Stimulated activated CD4-positive, alpha-beta T cell treated with anti-CD3 and anti-CD28 coated beads, Interleukin-4, amount 100 ng/mL, for 48 hours (primary cell): ENCODE measurements around the gene SYTL3.
"Not testable (repeated sequence)": the region's sequence is repeated elsewhere in the genome, so short reads cannot be mapped to it uniquely, and the experiment has no call there.

Experiments
- DNase-seq, 2 donors: peaks; one replicate each; pipeline ENCODE4 v3.0.0-alpha.2; 2020; ENCODE audit warnings: low read depth in 2 of 2

Gene SYTL3, protein sequence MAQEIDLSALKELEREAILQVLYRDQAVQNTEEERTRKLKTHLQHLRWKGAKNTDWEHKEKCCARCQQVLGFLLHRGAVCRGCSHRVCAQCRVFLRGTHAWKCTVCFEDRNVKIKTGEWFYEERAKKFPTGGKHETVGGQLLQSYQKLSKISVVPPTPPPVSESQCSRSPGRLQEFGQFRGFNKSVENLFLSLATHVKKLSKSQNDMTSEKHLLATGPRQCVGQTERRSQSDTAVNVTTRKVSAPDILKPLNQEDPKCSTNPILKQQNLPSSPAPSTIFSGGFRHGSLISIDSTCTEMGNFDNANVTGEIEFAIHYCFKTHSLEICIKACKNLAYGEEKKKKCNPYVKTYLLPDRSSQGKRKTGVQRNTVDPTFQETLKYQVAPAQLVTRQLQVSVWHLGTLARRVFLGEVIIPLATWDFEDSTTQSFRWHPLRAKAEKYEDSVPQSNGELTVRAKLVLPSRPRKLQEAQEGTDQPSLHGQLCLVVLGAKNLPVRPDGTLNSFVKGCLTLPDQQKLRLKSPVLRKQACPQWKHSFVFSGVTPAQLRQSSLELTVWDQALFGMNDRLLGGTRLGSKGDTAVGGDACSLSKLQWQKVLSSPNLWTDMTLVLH

DNA sequence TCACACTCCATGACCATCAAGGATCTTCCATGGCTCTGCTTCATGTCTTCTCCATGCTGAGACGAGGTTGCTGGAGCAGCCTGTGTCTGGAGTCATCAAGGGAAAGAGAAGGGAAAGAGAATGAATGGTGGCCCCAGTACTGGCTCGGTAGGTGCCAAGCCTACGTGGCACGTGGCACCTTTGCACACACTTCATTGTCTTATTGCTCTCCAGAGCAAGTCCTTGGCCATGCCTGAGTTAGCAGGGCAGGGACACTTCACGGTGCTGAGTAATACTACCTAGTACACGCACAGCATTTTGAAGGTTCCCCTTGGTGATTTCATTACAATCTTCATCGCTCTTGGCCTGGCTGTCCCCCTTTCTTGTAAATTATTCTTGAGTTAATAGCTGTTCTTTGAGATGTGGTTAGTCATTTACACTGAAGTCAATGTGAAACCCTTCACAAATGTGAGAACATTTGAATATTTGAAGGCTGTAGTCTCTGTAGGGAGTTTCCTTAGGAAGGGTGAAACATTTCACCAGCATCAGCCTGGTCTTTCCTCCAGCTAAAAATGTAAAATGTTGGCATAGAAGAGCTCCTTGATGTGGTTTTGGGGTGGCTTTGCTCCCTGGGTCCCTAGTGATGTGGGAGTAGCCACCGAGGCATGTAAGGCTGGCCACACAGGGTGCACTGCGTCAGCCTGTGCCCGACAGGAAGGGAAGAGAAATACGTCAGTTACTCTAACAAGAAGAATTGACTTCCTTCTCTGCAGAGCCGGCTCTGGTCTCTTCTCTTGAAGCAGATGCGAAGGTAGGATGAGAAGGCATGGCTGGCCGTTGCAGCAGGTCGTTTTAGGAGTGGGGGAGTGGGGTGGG is at the start of gene SYTL3:
Gene SYTL3, plus strand, starts transcription at position 766 of the 855 bp plus-strand sequence. CDS start 13,215 bp downstream, outside the sequence.
- peak; percentile 65 to 81 for DNase-seq

DNA sequence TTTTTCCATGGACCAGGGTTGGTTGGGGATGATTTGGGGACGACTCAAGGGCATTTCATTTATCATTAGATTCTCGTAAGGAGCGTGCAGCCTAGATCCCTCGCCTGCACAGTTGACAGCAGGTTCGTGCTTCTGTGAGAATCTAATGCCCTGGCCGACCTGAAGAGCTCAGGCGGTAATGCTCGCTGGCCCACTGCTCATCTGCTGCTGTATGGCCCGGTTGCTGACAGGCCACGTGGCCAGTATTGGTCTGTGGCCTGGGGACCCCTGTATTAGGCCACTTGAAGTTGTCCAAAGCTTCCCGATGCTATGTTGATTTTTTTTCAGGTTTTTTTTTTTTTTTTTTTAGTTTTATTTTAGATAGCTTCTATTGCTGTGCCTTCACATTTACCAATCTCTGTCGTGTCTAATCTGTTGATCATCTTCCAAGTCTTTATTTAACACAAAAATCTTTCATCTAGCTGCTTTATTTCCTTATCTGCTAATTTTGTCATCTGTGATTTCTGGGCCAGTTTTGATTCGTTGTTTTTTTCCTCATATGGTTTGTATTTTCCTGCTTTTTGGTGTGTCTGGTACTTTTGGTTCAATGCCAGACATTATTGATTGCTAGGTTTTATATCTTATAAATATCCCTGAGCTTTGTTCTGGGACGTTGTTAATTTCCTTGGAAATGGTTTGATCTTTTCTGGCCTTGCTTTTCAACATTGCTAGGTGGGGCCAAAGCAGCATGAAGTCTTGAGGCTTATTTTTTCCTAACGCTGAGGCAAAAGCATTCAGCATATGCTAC is 46.4 kb upstream of the SYTL3 start:
- DNase-seq = no peak

DNA sequence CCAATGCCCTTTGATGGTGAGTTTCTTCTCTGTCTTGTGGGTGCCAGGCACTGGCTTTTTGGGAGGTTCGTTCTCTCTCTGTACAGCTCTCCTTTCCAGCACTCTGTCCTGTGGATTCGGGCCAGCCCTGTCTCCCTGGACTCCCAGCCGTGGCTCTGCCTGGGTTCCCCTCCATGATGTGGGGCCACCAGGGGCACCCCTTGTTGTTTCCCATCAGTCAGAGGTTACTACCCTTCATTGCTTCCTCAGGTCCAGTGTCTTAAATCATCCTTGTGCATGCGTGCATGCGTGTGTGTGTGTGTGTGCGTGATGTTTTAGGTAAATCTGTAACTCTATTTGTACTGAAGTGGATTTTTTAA is 45.8 kb upstream of the SYTL3 start:
- no peak for DNase-seq

DNA sequence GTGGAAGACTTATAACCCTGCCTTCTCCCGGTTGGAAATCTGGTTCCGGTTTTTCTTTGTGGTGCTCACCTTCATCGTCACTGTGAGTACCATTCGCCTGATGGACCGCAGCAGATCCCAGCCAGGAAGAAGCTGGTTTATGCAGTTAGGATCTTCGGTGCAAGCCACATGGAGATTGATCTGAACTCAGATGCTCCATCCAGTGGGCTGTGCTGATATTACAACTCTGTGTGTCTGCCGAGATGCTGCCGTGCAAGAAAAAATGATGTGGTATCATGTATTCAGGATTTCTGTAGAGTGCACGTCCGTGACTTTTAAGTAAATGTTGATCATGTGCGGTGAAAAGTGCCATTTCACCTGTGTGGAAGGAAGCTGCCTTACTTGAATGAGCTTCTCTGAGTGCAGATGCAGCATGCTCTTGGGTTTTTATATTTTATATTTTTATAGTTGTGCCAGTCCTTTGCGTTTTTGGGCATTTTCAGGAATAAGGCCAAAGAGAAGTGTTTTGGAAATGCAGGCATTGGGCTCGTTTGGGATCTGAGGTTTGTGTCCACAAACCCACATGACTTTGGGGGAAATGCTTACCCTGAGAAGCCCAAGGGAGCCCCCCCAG is 44.5 kb upstream of the SYTL3 start:
- DNase-seq = peak; percentile 44

DNA sequence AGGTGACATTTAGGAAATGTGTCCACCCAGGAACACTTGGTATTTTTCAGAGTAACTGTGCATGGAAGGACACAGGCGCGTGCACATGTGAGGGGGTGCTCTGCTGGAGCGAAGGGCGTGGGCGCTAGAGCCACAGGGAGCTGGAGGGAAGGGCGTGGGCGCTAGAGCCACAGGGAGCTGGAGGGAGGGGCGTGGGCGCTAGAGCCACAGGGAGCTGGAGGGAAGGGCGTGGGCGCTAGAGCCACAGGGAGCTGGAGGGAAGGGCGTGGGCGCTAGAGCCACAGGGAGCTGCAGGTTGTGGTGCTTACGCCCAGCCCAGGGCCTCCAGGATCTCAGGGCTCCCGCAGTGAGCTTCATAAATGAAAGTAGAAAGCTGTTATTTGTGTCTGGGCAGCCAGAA is 43.8 kb upstream of the SYTL3 start:
- not testable (repeated sequence) for DNase-seq

DNA sequence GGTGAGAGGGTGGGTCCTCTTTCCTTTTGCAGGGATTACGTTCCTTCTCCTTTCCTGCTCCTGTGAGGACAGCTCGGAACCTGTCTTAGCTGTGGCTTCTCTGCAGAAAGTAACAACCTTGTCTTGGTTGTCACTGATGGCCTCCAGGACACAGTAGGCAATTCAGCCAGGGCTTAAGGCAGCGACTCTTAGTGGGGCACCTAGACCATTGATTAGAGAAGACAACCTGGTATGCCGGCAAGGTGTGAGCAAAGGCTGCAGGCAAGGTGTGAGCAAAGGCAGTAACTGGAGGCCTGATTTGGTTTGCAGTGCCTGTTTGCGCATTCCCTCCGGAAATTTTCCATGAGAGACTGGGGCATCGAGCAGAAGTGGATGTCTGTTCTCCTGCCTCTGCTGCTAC is 42.9 kb upstream of the SYTL3 start:
- DNase-seq = no peak

DNA sequence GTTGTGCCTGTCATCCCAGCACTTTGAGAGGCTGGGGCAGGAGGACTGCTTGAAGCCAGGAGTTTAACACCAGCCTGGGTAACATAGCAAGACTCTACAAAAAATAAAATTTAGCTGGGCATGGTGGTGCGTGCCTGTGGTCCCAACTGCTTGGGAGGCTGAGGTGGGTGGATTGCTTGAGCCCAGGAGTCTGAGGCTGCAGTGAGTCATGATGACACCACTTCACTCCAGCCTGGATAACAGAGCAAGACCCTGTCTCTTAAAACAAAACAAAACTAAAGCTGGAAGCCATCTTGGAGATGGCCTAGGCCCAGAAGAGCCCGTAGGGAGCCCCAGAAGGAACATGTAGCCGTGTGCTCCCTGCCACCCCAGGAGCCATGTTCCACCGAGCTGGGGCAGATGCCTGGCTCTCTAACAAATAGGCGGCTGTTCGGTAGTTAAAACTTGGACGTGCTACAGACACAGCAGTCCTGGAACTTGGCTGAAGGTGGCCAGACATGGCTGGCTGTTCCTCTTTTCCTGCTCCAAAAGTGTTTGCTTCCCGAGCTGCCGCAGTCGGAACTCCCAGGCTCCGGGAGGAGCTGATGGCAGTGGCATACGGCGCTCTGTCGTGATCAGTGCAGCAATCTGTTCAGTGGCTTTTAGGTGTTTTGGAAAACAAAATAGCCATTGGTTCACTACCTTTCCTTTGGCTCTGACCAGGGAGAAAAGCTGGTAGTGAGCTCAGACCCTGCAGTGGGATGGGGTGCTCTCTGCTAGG is 42.3 kb upstream of the SYTL3 start:
- no peak for DNase-seq

DNA sequence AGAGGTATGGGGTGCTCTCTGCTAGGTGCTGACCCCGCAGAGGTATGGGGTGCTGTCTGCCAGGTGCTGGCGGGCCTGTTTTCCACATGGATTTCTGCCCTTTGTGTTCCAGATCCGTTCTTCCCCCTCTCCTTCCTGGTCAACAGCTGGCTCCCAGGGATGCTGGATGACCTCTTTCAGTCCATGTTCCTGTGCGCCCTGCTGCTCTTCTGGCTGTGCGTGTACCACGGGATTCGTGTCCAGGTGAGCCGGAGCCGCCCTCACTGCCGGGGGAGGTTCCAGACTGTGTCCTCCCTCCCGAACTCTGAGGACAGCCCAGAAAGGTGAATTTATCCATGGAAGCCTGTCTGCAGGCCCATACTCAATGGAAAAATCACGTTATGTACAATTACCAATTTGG is 41.6 kb upstream of the SYTL3 start:
- no peak for DNase-seq

DNA sequence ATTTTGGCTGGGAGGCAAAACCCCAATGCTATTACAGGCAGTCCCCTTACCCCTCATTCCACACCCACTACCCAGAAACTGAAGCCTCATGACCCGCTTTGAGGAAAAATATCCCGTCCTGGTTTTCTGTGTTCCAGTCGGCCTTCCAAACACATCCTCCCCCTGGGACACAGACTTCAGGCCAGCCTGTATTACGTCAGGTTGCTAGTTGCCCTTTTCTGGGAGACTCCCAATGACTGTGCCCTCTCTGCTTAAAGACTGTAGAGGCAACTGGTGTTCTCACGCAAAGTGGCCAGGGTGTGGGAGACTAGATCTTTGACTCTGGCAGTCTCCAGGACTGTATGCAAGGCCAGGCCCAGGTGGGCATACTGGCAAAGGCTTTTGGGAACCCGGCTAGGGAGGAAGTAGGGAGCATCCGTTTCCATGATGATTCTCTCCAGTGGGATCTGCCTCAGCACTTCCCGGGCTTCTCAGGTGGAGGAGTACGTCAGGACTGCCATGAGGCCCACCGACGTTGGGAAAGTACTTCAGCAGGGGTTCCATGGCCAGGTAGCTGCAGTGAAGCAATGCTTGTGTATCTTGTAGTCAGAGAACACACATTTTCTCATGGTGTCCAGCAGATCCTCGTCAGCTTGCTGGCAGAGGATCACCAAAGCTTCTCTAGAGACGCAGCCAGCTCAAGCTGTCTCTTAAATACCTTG is 40.2 kb upstream of the SYTL3 start:
- no peak for DNase-seq

DNA sequence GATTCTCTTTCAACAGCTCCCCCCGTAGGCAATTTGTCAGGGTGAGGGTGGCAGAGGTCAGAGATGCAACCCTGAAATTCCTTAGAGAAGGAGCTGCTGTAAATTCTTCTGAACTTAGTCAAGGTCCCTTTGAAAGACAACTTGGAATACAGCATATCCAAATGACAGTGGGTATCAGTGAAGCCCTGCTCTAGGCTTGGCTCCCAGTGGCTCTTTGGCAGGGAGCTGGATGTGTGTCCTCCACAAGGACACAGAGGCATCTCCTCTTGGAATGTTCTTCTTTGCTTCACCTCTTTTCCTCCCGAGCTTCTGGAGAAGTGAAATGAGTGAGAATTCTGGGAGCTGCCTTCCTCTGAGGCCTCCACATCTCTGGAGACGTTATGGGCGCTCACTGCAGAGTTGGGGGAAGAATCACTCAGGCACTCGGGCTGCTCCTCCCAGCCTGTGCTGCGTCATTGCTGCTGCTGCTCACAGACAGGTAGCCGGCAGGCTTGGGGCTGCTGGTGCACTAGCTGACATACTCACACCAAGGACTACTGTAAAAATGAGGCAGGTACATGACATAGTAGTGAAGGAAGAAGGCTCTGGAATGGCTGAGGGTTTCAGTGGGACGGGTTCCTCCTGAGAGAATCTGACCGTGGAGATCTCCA is 39.4 kb upstream of the SYTL3 start:
- no peak for DNase-seq

DNA sequence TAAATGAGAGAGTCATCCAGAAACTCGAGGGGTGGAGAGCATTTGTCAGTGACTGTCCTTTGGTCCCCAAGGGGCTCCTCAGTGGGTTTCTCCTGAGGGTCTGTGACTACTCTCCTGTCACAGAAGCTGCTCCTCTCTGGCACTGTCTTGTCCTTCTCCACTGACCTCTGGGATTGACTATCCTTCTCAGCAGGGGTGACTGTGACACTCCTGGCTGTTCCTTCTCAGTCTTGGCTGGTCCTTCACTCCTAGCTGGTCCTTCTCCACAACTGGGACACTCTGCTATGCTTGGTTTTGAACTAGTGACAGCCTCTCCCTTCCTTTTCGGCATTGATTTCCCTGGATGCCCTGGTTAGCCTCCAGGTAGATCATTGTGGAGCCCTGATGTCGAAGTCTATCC is 38.8 kb upstream of the SYTL3 start:
- no peak for DNase-seq

DNA sequence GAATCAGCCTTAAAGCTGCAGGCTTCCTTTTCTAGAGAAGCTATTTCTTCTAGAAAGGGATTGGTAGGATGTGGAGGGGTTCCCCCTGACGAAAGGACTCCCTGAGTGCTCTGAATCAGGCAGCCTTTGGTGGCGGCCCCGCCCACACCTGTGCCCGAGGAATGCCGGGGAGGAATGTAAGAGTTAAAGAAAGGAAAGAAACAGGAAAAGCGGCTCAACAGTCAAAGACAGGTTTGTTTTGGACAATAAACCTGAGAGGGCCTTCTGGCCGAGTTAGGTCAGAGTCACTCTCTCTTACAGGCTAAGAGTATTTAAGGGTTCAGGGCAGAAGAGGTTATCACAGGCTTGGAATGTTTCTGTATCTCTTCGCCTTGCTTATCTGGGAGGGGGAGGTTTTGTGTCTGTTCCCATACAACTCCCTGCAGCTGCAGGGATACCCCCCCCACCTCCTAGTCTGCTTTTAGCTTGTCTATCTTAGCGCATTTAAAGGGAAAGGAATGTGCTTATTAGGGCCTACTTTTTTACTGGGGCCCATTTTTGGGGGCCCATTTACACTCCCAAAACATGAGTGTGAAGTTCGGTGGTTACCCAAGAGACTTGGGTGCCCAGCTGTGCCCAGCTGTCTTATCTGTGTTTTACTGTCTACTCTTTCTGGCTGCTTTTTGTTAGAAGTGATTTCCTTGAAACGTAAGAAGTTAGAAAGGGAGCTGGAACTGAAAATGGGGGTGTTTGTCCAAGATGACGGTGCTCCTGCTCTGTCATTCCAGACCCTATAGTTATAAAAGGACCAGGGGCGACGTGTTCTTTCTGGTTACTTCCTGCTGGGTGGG is 38.1 kb upstream of the SYTL3 start:
- no peak for DNase-seq

DNA sequence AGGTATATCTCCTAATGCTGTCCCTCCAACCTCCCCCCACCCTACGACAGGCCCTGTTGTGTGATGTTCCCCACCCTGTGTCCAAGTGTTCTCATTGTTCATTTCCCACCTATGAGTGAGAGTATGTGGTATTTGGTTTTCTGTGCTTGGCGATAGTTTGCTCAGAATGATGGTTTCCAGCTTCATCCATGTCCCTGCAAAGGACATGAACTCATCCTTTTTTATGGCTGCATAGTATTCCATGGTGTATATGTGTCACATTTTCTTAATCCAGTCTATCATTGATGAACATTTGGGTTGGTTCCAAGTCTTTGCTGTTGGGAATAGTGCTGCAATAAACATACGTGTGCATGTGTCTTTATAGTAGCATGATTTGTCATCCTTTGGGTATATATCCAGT is 35.2 kb upstream of the SYTL3 start:
- not testable (repeated sequence) for DNase-seq

DNA sequence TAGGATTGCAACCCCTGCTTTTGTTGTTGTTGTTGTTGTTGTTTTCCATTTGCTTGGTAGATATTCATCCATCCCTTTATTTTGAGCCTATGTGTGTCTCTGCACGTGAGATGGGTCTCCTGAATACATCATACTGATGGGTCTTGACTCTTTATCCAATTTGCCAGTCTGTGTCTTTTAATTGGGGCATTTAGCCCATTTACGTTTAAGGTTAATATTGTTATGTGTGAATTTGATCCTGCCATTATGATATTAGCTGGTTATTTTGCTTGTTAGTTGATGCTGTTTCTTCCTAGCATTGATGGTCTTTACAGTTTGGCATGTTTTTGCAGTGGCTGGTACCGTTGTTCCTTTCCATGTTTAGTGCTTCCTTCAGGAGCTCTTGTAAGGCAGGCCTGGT is 31.6 kb upstream of the SYTL3 start:
- not testable (repeated sequence) for DNase-seq

DNA sequence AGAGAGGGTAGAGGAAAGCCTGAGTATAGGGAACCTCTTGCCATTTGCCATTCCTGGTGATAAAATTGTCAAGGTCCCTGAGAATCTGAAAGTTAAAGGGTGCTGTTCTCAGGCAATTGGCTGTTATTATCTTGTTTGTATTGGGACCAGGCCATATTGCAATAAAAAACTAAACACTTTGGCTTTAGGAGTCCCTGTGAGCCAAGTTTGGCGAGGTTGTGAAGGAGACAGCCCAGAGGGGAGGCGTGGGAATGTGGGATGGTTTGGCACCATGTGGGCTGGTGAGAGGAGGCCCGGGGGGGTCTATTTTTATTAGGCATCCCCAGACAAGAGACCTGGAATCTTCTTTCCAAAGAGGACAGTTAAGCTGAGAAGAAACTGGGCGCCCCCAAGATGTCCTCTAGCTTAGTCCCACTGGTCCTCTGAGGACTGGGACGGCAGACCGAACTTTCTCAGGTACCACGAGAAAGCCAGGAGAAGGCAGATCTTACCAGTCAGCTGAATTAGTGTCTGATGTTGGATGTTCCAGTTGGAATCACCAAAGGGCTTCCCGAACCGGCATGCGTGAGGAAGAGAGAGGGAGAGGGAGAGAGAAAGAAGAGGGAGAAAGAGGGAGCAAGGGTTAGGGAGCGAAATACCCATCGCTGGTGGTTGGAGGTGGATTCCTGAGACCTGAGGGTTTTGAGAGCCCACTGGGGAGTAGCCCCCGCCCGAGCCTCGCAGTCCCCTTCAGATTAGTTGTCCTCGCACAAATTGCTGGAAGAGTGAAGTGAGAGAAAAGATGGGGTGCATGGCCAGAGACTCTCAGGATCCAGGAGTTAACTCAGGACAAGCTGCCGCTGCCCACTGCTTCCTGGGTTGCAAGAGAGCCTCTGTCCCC is 29.7 kb upstream of the SYTL3 start:
- no peak for DNase-seq

DNA sequence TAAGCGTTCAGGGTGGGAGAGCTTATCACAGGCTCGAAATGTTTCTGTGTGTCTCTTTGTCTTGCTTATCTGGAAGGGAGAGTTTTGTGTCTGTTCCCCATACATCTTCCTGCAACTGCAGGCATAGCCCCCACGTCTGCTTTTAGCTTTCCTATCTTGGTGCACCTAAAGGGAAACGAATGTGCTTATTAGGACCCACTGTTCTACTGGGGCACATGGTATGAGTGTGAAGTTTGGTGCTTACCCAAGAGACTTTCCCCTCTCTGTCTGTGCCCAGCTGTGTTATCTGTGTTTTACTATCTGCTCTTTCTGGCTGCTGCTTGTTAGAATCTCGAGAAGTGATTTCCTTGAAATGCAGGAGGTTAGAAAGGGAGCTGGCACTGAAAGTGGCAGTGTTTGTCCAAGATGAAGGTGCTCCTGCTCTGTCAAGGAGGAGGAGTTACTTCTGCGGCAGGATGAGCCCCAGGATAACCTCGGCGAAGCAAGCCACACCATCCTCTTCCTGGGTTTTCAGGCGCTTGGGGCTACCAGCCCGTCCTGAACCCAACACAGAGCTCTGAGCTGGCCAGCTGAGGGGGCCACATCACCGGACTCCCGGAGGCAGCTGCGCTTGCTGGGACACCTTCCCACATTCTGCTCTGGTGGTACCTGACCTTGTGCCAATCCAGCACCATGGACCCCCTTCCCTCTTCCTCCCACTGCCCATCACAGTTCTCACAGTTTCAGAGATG is 28.7 kb upstream of the SYTL3 start:
- no peak for DNase-seq
